HG03378 (cell line): Measurements from ENCODE around the gene SNX8.
A peak's percentile ranks its signal among the peaks of the same experiment; 100 is the strongest.

Experiments used
- ATAC-seq: cut with Tn5 transposase; IDR thresholded peaks from one replicate; pipeline ENCODE4 v1.9.1; 2021; ENCODE audit warnings: mild to moderate bottlenecking, moderate library complexity; ENCODE audit not compliant: unreplicated experiment

SNX8 gene

GRCh38 chr7:2266911-2267310 lies 47.3 kb downstream of the SNX8 start:
- ATAC-seq = no peak

DNA sequence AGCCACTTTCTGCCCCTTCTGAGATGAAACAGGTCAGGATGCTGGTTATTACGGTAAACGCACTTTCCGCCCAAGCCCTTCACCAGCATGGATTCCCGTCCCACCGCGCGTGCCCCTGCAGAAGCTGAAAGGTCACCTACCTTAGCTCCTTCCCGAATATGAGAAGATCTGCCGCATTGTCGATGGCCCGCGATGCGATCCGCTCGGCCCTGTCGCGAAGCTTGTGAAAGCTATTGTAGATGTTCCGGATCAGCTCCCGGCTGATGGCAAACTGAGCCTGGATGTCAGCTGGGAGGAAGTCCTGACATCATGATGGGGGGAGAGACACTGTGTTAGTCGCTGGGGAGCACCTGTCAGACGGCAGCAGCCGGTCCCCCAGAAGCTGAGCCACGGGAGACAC lies 50.1 kb downstream of the SNX8 start:
- no peak for ATAC-seq

- no peak for ATAC-seq
Observed at GRCh38 chr7:2263176-2263575, 51.1 kb downstream of the SNX8 start.

GRCh38 chr7:2261611-2262010 lies 52.6 kb downstream of the SNX8 start:
- no peak for ATAC-seq

DNA sequence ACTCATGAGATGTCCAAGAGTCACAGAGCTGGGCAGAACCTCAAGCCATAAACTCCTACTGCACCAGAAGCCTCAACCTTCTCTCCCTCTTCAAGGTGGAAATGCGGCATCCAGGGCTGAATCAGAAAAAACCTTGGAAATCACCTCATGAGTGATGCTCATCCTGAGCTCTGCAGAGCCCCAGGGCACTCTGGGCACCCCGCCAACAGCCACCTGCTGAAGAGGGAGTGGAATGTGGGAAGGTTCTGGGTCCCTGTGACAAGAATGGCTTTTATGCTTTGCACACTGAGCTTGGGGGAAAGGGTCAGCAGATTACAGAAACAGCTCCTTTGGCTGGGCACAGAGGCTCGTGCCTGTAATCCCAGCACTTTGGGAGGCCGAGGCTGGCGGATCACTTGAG lies 53.4 kb downstream of the SNX8 start:
- no peak for ATAC-seq

DNA sequence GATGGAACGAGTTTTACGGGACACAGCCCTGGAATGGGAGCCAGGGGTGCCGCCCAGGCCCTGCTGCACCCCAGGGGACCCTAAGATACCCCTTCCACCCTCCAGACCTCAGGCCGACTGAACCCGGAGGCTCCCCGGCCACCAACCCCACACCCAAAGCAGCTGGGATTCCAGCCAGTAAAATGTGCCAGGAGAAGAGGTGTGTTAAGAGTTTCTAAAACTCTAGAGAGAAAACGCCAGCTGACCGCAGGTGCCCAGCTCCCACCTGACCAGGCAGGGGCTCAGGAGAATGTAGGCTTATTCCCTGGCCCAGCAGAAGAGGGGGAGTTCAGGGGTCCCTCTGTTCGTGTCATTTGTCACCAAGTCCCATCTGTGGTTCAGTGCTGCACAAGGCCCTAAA lies 54.8 kb downstream of the SNX8 start:
- no peak for ATAC-seq

DNA sequence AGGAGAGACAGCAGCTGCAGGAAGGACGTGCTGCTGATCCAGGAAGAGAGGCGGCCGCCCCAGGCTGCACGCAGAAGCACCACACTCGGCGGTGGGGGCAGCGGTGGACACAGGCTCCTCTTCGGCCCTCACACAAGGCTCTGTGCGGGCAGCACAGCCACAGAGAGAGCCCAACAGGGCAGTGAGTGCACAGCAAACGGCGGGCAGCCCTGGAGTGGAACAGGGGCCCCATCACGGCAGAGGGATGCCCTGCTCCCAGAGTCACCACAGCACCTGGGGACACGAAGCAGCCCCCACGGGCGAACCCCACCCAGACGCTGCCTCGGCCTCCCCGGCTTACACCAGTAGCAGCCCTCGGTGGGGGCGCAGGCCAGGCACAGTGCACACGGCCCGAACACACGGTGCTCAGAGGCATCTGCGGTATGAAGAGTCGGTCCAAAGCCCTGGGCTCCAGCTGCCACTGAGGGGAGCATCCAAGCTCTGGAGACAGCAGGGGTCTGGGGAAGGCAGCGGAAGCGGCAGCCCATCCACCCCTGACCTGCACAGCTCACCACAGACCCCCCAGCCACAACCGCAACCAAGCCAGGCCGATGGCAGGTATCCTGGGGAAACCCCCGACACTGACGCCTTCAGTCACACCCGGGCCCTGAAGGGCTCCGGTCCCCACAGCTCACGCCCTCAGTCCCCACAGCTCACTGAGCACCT lies 55.4 kb downstream of the SNX8 start:
- ATAC-seq = peak; percentile 61

DNA sequence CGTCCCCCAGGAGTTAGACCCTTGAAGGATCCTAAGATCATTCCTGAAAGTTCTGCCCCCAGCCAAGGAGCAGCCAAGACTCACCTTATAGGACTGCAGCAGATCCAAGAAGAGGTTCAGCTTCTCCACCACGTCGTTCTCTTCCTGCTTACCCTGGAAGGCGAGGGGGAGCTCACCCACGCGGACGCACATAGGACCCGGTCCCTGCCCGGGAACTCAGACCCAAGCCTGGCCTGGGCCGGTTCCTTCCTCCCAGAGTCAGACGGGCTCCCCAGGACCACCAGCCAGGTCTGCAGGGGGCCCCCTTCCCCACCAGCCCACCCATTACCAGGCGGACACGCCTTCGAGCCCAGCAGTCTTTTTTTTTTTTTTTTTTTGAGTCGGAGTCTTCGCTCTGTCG lies 56.6 kb downstream of the SNX8 start:
- no peak for ATAC-seq

GRCh38 chr7:2257046-2257551 lies 57.1 kb downstream of the SNX8 start:
- no peak for ATAC-seq

- no peak for ATAC-seq
Observed at GRCh38 chr7:2256306-2257045, 57.8 kb downstream of the SNX8 start.

- no peak for ATAC-seq
Observed at GRCh38 chr7:2255145-2256139, 58.8 kb downstream of the SNX8 start.

DNA sequence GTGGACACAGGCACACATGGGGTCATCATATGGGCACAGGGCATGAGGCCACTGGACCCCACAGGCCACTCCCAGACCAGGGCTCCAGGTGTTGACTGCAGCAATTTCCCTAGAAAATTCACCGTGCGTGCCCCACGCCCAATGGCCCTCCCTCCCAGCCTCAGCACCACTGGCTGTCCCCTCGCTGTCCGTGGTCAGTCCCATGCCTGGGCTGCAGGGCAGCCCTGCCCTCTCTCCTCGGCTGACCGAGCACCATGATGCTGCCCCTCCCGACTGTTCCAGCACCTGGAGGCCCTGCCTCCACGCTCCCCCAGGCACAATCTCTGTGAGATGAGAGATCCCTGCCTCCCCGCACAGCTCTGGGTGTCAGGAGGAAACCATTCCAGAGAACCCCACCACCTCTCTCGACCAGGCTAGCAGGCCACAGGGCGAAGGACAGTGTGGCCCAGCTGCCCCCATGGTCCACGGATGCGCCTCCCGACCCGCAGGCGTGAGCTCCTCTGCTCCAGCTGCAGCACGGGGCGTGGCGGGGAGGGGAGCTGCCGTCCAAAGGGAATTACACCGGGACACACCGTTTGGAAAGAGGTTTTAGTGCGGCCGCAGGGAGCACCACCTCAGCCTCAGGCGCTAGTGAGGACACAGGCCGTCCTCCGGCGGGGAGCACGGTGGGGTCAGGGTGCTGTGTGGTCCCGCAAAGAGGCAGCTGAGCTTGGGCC lies 59.7 kb downstream of the SNX8 start:
- ATAC-seq = no peak

DNA sequence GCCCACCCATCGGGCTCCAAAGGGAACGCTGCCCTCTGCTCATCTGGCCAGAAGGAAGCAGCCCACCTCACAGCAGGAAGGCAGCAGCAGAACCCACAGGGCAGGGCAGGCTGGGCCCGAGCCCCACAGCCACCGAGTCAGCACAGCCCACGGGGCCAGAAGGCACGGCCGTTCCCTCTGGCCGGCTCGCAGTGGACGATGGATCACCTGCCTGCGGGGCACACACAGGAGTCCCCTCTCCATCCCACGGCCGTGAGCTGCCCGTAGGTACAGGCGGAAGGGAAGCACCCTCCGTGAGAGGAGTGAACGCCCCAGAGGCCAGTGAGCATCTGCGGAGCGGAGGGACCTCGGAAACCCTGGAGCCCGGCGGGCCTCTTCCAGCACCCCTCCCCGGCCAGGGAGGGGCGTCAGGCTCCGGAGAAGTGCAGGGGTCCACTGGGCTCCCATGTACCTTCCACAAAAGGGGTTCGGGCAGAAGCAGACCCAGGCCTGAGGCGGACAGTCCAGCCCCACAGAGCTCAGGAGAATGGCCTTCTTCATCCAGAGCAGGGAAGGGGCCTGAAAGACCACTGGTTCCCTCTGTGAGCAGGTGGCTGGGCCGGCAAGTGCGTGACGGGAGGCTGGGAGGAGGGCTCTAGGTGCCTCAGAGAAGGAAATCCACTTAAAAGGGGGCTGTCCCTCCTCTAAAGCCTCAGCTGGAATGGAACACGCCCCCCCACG lies 60.6 kb downstream of the SNX8 start:
- no peak for ATAC-seq

DNA sequence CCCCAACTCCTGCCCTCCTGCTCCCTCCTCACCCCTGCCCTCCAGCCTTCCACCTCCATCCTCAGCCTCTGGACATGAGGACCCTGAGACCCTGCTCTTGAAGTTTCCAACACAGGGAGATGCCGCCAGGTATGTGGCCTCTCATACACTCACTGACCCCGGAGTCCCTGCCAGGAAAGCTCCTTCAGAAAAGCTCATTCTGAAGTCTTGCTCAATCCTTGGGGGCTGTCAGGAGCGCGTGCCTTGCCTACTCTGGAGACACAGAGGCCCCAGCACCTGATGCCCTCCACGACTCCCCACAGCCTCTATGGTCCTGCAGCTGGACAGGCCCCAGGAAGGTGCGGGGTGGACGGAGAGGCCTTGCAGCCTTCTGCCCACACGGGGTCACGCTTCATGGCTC lies 61.2 kb downstream of the SNX8 start:
- no peak for ATAC-seq

DNA sequence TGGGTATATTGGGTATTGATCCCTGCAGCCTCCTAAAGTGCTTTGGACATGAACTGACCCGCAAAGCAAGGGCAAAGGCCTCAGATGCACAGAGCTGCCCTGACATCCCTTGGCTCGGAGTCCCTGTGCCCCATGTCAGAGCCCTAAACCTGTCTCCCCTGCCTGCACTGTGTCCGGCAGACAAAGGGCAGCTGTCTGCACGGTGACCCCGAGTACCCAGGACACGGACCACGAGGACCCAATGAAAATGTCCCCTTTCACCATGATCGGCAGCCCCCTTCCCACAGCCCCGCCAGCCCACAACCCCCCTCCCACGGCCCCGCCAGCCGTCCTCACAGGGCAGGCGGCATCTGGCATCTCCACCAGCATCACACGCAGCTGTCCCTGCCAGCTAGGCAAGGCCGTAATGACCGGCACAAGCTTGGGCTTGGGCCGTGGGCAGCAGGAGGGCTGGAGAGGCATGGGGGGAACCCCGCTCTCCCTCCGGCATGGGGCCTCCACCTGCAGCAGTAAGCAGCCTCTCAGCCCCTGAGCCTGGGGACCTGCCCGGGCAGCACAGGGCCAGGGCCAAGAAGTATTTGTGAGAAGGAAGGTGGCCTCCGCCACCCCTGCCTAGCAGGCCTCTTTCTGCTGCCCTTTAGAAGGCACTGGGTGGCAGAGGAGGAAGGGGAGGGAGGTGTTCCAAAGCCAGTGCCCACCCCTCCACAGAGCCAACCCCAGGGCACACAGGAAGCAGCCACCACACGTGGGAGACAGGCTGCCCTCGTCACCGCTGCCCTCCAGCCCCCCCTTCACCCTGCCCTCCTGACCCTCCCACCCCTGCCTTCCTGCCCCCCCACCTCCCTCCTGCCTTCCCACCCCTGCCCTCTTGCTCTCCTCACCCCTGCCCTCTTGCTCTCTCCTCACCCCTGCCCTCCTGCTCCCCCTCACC lies 62.1 kb downstream of the SNX8 start:
- ATAC-seq = no peak

DNA sequence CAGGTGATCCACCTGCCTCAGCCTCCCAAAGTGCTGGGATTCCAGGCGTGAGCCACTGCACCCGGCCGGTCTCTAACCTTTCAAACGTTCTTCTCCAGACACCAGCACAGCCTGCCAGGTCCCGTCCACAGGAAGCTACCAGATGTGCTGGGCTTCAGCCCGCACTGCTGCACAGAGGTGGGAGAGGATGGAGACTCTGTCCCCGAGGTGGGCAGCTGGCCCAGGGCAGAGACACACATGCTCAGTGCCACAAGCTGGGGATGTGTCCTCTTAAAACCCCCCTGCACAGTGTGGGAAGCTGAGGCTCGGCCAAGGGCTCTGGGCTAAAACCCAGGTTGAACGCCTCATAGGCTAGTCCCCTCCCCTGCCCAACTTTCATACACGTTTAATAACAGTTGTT lies 62.9 kb downstream of the SNX8 start:
- no peak for ATAC-seq

- no peak for ATAC-seq
Observed at GRCh38 chr7:2249744-2250323, 64.4 kb downstream of the SNX8 start.

GRCh38 chr7:2248984-2249694 lies 65.1 kb downstream of the SNX8 start:
- ATAC-seq = no peak
